Naive thymus-derived CD8-positive, alpha-beta T cell (primary cell): ENCODE data around the gene WRAP73. TPM values are rescaled to one million over a fixed set of nuclear protein-coding genes. Genes with fewer than 3 reads are reported as not detected.

Experiments
- ATAC-seq, 2 donors: fragments of 150-1000 bp; cut with Tn5 transposase in 1 of 2; sonication (Bioruptor Pico), chemical (Tn5 transposase) in 1 of 2; 1 replicate in 1 of 2; 2 replicates in 1 of 2; pipeline ENCODE4 v1.10.0; 2021; ENCODE audit warnings: mild to moderate bottlenecking in 2 of 2, moderate library complexity in 2 of 2
- POLR2A ChIA-PET: fragments of 350-600 bp; sonication (Branson Sonifier 250); formaldehyde crosslinking; loops from one replicate; lab custom pipeline; 2021; ENCODE audit warnings: antibody characterized with exemption; lab: Charles Lee
- DNase-seq, 10 donors: peaks; one replicate each; pipeline versions ENCODE4 v3.0.0 to v3.0.0-alpha.2; 2020 to 2022
- H3K27ac Mint-ChIP-seq, 10 donors: one replicate each; pipeline ENCODE4 v1.8.0; 2020 to 2022; ENCODE audit warnings: mild to moderate bottlenecking in 10 of 10, mixed read lengths in 10 of 10, moderate library complexity in 4 of 10, inconsistent platforms in 1 of 10
- H3K27me3 Mint-ChIP-seq, 5 donors: one replicate each; pipeline ENCODE4 v1.8.0; 2021 to 2022; ENCODE audit warnings: mixed read lengths in 5 of 5
- H3K36me3 Mint-ChIP-seq, 3 donors: one replicate each; pipeline ENCODE4 v1.8.0; 2020 to 2022; ENCODE audit warnings: mixed read lengths in 3 of 3, mild to moderate bottlenecking in 2 of 3, inconsistent platforms in 1 of 3
- H3K4me1 Mint-ChIP-seq, 4 donors: one replicate each; pipeline ENCODE4 v1.8.0; 2021 to 2022; ENCODE audit warnings: mixed read lengths in 4 of 4
- H3K4me3 Mint-ChIP-seq, 10 donors: one replicate each; pipeline ENCODE4 v1.8.0; 2020 to 2022; ENCODE audit warnings: mild to moderate bottlenecking in 10 of 10, mixed read lengths in 10 of 10, moderate library complexity in 6 of 10, inconsistent platforms in 1 of 10
- H3K9me3 Mint-ChIP-seq, 9 donors: one replicate each; pipeline ENCODE4 v1.8.0; 2020 to 2022; ENCODE audit warnings: mixed read lengths in 9 of 9, mild to moderate bottlenecking in 3 of 9, inconsistent platforms in 1 of 9, moderate library complexity in 1 of 9
- polyA plus RNA-seq, 3 donors: library from polyadenylated mRNA; unstranded; fragments of 300-500 nt; fragmentation: Illumina TruSeq; gene quantifications; one replicate each; pipeline ENCODE4 v1.2.3, GENCODE V29; 2021
- total RNA-seq, 8 experiments: library from RNA in 2 of 8; stranded (reverse) in 2 of 8; gene quantifications; one replicate each; pipeline ENCODE4 v1.2.3 and lab custom pipeline; 2021 to 2026

The WRAP73 gene
- total and polyA plus RNA-seq, 5 experiments from 2014 or later: 26.3 to 46.8 (median 32.1) TPM

DNA sequence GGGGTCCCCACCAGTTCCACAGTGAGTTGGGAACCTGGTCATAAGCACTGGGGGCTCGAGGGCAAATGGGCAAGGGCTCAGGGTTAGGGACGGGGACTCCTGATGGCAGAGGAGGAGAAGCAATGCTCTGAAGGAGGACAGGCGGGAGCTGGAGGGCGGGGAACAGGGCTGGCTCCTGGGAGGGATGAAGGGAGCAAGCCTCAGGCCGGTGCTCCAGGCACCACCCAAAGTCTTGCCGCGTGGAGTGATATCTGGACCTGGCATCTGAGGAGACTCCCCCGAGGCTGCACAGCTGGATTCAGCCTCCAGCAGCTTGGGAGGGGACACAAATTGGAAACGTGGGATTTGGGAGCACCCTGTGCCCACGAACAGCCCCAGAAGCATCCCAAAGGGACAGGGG lies 49.5 kb downstream of the WRAP73 start:
- Mint-ChIP-seq H3K4me1 (peaks cover 12 to 42% (median 30%) of the 10 kb centered on the region in 4 donors), H3K4me3 (peak overlapping the region in 2 of 10 donors; percentile 9 to 92), H3K27ac (peak overlapping the region in 2 of 10 donors; percentile 40 to 49), H3K36me3 (no peaks in the 10 kb centered on the region), H3K27me3 (no peaks in the 10 kb centered on the region), H3K9me3 (no peaks in the 10 kb centered on the region)
- DNase-seq (no peak), ATAC-seq (no peak)
- POLR2A ChIA-PET: interaction anchor here (1.0 kb wide), 1 partner anchor 104 kb away, joined by 3 read pairs; no protein-coding TSS in a partner anchor

GRCh38 chr1:3599816-3600215 lies 50.1 kb downstream of the WRAP73 start:
- POLR2A ChIA-PET: interaction anchor here (1.0 kb wide), 1 partner anchor 104 kb away, joined by 3 read pairs; no protein-coding TSS in a partner anchor
- H3K4me1 Mint-ChIP-seq: peaks cover 12 to 42% (median 30%) of the 10 kb centered on the region in 4 donors
- ATAC-seq: peak in 1 of 2 donors; percentile 26

DNA sequence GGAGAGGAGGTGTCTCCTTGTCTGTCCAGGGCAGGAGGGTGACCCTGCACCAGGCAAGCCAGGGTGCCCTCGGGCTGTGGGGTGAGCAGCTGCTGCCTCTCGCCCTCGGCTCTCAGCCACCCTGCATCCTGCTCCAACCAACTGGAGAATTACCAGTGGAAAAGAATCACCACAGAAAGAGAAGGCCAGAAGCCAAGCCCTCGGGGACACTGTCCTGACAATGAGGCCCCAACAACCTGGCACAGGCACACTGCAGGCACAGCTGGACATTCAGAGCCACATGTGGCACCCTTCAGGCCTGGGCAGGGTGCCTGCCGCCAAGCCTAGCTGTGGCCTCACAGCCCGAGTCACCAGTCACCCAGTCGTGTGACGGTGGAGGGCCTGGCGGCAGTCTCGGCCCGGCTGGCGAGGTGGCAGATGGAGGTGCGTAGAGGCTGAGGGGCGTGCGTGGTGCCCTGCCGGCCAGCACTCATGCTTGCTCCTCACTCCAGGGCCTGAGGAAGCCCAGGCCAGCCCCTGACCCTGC lies 50.6 kb downstream of the WRAP73 start:
- ATAC-seq: no peak
- peak overlapping the region in 4 of 10 donors; percentile 23 to 95 (median 59) for H3K4me3 Mint-ChIP-seq
- DNase-seq: no peak

More at GRCh38 chr1:3599816-3600215, 50.1 kb downstream of the WRAP73 start:
- H3K9me3 Mint-ChIP-seq: no peaks in the 10 kb centered on the region
- peak overlapping the region in 4 of 10 donors; percentile 48 to 79 (median 50) for H3K27ac Mint-ChIP-seq
- no peaks in the 10 kb centered on the region for H3K27me3 Mint-ChIP-seq
- DNase-seq: no peak
- peak overlapping the region in 2 of 10 donors; percentile 33 to 92 for H3K4me3 Mint-ChIP-seq
- H3K36me3 Mint-ChIP-seq: no peaks in the 10 kb centered on the region

DNA sequence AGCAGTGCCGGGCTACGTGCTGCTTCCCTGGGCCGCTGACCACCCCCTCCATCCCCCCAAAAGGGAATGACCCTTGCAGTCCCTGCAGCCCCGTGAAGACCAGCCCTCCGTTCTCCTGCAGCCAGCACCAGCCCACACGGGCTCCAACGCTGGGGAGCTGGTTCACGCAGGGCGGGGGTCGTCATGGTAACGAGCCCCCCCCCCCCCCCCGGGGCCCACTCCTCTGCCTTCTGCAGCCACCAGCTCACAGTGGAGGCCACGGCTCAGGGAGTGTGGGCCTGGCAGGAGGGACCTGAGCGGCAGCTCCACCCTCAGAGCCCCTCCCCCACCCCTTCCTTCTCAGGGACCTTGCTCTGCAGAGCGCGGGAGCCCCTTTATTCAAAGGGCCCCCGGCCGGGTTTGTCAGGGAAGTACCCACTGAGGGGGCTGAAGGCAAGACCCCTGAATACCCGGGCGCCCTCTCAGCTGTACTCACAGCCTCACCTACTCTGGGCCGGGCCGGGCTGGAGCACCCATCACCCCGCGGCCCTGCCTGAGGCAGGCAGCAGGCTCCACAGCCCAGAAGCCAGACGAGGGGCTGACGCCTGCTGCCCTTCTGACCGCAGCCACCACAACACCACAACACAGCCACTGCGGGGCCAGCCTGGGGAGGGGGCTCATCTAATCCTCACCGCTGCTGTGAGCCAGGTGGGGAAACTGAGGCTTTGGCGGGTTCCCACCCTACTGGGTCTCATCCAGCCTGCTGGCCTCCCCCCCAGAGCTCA lies 51.2 kb downstream of the WRAP73 start:
- POLR2A ChIA-PET: interaction anchor here (0.6 to 1.6 kb wide), 3 partner anchors 23 to 85 kb away, joined by 3 to 5 read pairs (median 3); no protein-coding TSS in a partner anchor
- Mint-ChIP-seq H3K9me3 (no peaks in the 10 kb centered on the region), H3K36me3 (no peaks in the 10 kb centered on the region), H3K27me3 (no peaks in the 10 kb centered on the region), H3K4me1 (peaks cover 15 to 46% (median 33%) of the 10 kb centered on the region in 4 donors), H3K27ac (peak overlapping the region in 6 of 10 donors; percentile 57 to 94 (median 87)), H3K4me3 (peak overlapping the region in 8 of 10 donors; percentile 61 to 95 (median 88))
- ATAC-seq (no peak), DNase-seq (no peak)

More for the DNA sequence above, 50.6 kb downstream of the WRAP73 start:
- Mint-ChIP-seq H3K4me1 (peaks cover 12 to 42% (median 30%) of the 10 kb centered on the region in 4 donors), H3K9me3 (no peaks in the 10 kb centered on the region), H3K36me3 (no peaks in the 10 kb centered on the region), H3K27me3 (no peaks in the 10 kb centered on the region), H3K27ac (peak overlapping the region in 3 of 10 donors; percentile 48 to 76 (median 51))
- POLR2A ChIA-PET: interaction anchor here (0.6 to 1.6 kb wide), 2 partner anchors 70 to 86 kb away, joined by 3 to 5 read pairs; no protein-coding TSS in a partner anchor

DNA sequence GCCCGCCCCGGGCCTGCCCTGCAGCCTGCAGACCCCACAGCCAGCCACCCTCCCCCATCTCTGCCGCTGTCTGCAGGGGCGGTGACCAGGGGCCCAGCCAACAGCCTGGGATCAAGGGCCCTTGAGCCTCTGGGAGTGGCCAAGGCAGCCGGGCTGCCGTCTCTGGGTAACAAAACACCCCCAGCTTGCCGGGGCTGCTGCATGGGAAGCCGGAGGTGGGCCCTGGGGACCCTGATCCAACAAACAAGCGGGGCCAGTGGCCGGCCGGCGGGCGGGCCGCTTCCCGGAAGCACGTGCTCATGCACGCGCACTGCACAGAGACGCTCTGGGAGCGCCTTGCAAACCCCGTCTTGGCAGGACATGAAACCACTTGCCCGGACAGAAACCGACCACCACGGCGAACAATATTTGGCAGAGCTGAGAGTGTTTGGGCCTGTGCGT lies 51.8 kb downstream of the WRAP73 start:
- Mint-ChIP-seq H3K9me3 (no peaks in the 10 kb centered on the region), H3K27ac (peak overlapping the region; percentile 57 to 96 (median 93)), H3K4me3 (peak overlapping the region; percentile 69 to 95 (median 88)), H3K27me3 (no peaks in the 10 kb centered on the region), H3K4me1 (peaks cover 16 to 49% (median 34%) of the 10 kb centered on the region in 4 donors), H3K36me3 (no peaks in the 10 kb centered on the region)
- ATAC-seq (peak; percentile 3 to 29), DNase-seq (peak in 1 of 10 donors; percentile 16)
- POLR2A ChIA-PET: interaction anchor here (0.9 to 1.6 kb wide), 4 partner anchors 10 to 69 kb away, joined by 3 to 4 read pairs (median 3); no protein-coding TSS in a partner anchor

DNA sequence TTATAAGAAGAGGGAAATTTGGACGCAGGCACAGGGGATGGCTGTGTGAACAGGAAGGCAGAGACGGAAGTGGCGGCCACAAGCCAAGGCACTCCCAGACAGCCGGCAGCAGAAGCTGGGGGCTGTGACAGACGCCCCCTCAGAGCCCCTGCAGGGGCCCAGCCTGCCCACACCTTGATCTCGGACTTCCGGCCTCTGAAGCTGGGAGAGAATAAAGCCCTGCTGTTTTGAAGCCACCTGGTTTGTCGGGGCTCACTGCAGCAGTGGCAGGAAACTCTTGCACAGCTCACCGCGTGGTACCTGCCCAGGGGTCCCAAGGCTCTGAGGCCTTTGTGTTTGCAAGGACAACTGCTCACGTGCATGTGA lies 52.3 kb downstream of the WRAP73 start:
- ATAC-seq (peak; percentile 75), DNase-seq (peak in 8 of 10 donors; percentile 5 to 42 (median 28))
- POLR2A ChIA-PET: interaction anchor here (0.9 to 1.2 kb wide), 3 partner anchors 10 to 27 kb away, joined by 3 to 4 read pairs (median 3); no protein-coding TSS in a partner anchor
- peaks cover 16 to 49% (median 34%) of the 10 kb centered on the region in 4 donors for H3K4me1 Mint-ChIP-seq
- peak overlapping the region; percentile 69 to 95 (median 88) for H3K4me3 Mint-ChIP-seq
- H3K27me3 Mint-ChIP-seq: no peaks in the 10 kb centered on the region
- H3K36me3 Mint-ChIP-seq: no peaks in the 10 kb centered on the region
- H3K27ac Mint-ChIP-seq: peak overlapping the region; percentile 89 to 96 (median 93)
- no peaks in the 10 kb centered on the region for H3K9me3 Mint-ChIP-seq

DNA sequence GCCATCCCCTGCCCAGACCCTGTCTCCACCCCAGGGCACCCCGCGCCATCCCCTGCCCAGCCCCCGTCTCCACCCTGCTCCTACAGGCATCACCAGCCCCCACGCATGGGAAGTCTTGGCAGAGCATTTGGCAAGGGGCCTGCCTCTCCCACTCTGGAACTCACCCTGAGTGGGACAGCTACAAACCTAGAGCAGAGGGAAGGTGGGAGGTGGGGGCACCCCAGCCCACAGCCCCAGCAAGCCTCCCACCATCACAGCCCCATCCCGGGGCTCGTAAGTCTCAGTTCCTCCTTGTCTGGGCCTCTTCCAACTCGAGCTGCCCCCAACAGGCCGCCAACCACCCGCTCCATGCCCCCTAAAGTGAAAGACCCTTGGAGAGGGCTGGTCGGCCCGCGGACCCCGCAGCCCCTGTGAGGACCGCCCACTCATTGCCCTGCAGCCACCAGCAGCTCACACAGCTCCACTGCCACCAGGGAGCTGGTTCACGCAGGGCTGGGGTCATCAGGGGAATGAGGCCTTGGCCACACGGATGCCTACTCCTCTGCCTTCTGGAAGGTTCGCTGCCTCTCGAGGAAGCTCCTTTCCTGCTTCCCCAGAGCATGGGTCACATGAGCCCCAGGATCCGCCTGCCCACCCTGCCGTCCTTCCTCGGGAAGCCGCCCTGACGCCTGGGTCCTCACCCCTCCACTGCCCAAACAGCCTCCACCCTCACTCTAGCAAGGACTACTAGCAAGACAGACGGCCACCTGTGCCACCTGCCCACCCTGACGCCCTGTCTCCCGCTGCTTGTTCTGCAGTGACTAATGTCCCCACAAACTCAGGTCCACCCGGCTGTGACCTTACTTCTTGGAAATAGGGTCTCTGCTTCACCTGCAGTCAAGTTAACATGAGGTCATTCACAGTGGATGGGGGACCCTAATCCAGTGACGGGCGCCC lies 53.0 kb downstream of the WRAP73 start:
- Mint-ChIP-seq H3K4me1 (peaks cover 16 to 49% (median 35%) of the 10 kb centered on the region in 4 donors), H3K27ac (peak overlapping the region; percentile 89 to 96 (median 93)), H3K36me3 (no peaks in the 10 kb centered on the region), H3K27me3 (no peaks in the 10 kb centered on the region), H3K9me3 (no peaks in the 10 kb centered on the region), H3K4me3 (peak overlapping the region; percentile 69 to 95 (median 88))
- POLR2A ChIA-PET: interaction anchor here (0.9 to 1.0 kb wide), 2 partner anchors 11 to 27 kb away, joined by 3 to 4 read pairs; no protein-coding TSS in a partner anchor
- peak; percentile 28 to 47 for ATAC-seq
- no peak for DNase-seq

GRCh38 chr1:3595949-3596348 lies 54.0 kb downstream of the WRAP73 start:
- peak overlapping the region in 9 of 10 donors; percentile 60 to 89 (median 76) for H3K27ac Mint-ChIP-seq
- POLR2A ChIA-PET: no interaction called here
- H3K27me3 Mint-ChIP-seq: no peaks in the 10 kb centered on the region
- ATAC-seq (no peak), DNase-seq (no peak)
- no peaks in the 10 kb centered on the region for H3K36me3 Mint-ChIP-seq
- H3K4me1 Mint-ChIP-seq: peaks cover 16 to 49% (median 35%) of the 10 kb centered on the region in 4 donors
- H3K4me3 Mint-ChIP-seq: peak overlapping the region in 3 of 10 donors; percentile 39 to 62 (median 44)
- H3K9me3 Mint-ChIP-seq: no peaks in the 10 kb centered on the region

- Mint-ChIP-seq H3K36me3 (no peaks in the 10 kb centered on the region), H3K4me1 (peaks cover 16 to 45% (median 32%) of the 10 kb centered on the region in 4 donors), H3K4me3 (no peak overlapping the region), H3K27ac (peak overlapping the region in 3 of 10 donors; percentile 48 to 58 (median 49)), H3K27me3 (no peaks in the 10 kb centered on the region), H3K9me3 (no peaks in the 10 kb centered on the region)
- POLR2A ChIA-PET: no interaction called here
- DNase-seq: no peak
- no peak for ATAC-seq
Measured at GRCh38 chr1:3594706-3595377, 55.1 kb downstream of the WRAP73 start.

DNA sequence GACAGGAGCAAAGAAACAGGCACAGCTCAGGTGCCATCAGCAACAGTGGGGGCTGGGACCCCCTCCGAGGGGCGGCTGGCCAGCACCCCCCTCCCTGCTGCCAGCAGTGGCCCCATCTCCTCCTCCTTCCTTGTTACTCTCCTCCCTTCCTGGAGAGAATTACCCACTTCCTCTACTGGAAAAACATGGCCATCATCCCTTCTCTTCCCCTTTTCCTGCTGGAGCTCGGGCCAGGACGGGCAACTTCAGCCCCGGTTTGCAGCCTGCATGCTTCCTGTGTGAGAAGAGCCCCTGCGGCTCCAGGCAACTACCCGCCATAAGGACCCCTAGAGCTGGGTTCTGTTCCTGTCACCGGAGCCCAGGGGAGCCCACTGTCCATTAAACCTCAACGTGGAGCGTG lies 56.2 kb downstream of the WRAP73 start:
- Mint-ChIP-seq H3K4me3 (peak overlapping the region in 1 of 10 donors; percentile 54), H3K27me3 (no peaks in the 10 kb centered on the region), H3K27ac (peak overlapping the region in 7 of 10 donors; percentile 47 to 90 (median 71)), H3K36me3 (no peaks in the 10 kb centered on the region), H3K4me1 (peaks cover 16 to 45% (median 27%) of the 10 kb centered on the region in 4 donors), H3K9me3 (no peaks in the 10 kb centered on the region)
- POLR2A ChIA-PET: interaction anchor here (0.8 to 1.0 kb wide), 2 partner anchors 8 to 13 kb away, joined by 3 read pairs; no protein-coding TSS in a partner anchor
- ATAC-seq (no peak), DNase-seq (no peak)

- no peak overlapping the region for H3K4me3 Mint-ChIP-seq
- H3K9me3 Mint-ChIP-seq: no peaks in the 10 kb centered on the region
- H3K27ac Mint-ChIP-seq: peak overlapping the region in 1 of 10 donors; percentile 85
- POLR2A ChIA-PET: interaction anchor here (0.8 to 1.0 kb wide), 2 partner anchors 9 to 13 kb away, joined by 3 read pairs; no protein-coding TSS in a partner anchor
- H3K36me3 Mint-ChIP-seq: no peaks in the 10 kb centered on the region
- H3K4me1 Mint-ChIP-seq: peaks cover 16 to 42% (median 25%) of the 10 kb centered on the region in 4 donors
- H3K27me3 Mint-ChIP-seq: no peaks in the 10 kb centered on the region
- ATAC-seq (no peak), DNase-seq (no peak)
Measured at GRCh38 chr1:3593334-3593733, 56.6 kb downstream of the WRAP73 start.
